ENCODE measurements around the gene HOXB13.

DNA sequence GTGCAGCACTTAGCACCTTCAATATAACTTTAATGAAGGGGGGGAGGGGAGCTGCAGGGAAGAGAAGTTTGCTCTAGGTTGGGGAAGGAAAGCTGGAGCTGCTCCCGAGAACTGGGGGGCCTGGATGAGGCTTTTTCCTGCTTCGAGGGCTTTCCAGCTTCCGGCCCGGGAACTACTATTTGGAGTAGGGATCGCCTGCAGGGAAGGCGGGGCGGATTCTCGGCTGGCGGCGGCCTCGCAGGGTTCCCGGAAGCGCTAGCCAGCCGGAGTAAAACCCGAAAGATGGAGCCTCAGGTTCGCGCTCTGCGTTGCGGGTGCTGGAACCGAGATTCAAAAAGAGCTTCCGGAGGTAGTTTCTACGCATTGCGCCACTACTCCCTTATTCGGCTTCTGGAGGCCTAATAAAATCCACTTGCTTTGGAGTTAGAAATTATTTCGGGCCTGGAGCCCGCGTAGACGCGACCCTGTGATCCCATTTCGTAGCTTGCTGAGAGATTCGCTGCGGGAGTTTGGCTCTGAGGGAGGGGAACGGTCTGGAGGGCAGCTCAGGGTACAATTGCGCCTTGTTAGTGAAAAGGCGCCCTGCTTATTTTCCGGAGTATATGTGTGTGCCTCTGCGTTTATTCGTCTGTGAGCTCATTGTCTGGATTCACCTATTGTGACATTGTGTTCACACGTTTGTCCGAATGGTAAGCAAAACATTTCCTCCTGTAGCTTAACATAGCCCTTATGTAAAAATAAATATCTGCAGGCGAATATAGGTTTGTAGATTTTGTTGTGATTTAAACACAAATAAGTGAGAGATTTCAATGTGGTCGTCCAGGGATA, 4.9 kb downstream of the HOXB13 start:
- TF ChIP-seq EZH2phosphoT487 (IDR thresholded peaks at IDR 0.05; ENCODE audit: low read depth): no peak
- TF ChIP-seq, protein P1, sequence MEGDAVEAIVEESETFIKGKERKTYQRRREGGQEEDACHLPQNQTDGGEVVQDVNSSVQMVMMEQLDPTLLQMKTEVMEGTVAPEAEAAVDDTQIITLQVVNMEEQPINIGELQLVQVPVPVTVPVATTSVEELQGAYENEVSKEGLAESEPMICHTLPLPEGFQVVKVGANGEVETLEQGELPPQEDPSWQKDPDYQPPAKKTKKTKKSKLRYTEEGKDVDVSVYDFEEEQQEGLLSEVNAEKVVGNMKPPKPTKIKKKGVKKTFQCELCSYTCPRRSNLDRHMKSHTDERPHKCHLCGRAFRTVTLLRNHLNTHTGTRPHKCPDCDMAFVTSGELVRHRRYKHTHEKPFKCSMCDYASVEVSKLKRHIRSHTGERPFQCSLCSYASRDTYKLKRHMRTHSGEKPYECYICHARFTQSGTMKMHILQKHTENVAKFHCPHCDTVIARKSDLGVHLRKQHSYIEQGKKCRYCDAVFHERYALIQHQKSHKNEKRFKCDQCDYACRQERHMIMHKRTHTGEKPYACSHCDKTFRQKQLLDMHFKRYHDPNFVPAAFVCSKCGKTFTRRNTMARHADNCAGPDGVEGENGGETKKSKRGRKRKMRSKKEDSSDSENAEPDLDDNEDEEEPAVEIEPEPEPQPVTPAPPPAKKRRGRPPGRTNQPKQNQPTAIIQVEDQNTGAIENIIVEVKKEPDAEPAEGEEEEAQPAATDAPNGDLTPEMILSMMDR (IDR thresholded peaks at IDR 0.05; ENCODE audit: low read depth, low read length): no peak

All from OCI-LY3 (cell line).